Memory B cell (primary cell): Measurements from ENCODE around the gene ADAM29.
"Not testable (repeated sequence)": the region's sequence is repeated elsewhere in the genome, so short reads cannot be mapped to it uniquely, and the experiment has no call there.

ENCODE experiments used
- ATAC-seq: fragments of 150-1000 bp; cut with Tn5 transposase; 2 replicates; pipeline ENCODE4 v1.10.0; 2021; ENCODE audit warnings: low read depth, mild to moderate bottlenecking, moderate library complexity
- DNase-seq, 2 donors: peaks; one replicate each; pipeline ENCODE4 v3.0.0; 2022; ENCODE audit warnings: low spot score in 2 of 2
- H3K27ac Mint-ChIP-seq: one replicate; pipeline ENCODE4 v1.8.0; 2022; ENCODE audit warnings: mild to moderate bottlenecking, moderate library complexity, mixed read lengths
- H3K27me3 Mint-ChIP-seq: one replicate; pipeline ENCODE4 v1.8.0; 2022; ENCODE audit warnings: mixed read lengths
- H3K36me3 Mint-ChIP-seq: one replicate; pipeline ENCODE4 v1.8.0; 2022; ENCODE audit warnings: mild to moderate bottlenecking, mixed read lengths
- H3K4me1 Mint-ChIP-seq: one replicate; pipeline ENCODE4 v1.8.0; 2022; ENCODE audit warnings: mixed read lengths
- H3K4me3 Mint-ChIP-seq: one replicate; pipeline ENCODE4 v1.8.0; 2022; ENCODE audit warnings: mild to moderate bottlenecking, moderate library complexity, mixed read lengths
- H3K9me3 Mint-ChIP-seq: one replicate; pipeline ENCODE4 v1.8.0; 2022; ENCODE audit warnings: mixed read lengths

The ADAM29 gene

DNA sequence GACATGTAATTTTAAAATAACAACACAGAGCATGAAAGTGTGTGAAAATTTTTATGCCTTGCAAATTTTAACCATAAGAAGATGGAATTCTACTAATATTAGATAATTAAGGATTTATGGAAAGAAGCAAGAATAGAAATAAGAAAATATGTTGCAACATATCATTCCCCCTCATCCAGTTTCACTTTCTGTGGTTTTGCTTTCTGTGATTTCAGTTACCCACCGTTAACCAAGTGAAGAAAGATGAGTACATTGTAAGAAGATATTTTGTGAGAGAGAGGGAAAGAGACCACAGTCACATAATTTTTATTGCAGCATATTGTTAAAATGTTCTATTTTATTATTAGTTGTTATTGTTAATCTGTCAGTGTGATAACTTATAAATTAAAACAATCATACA is 77.9 kb downstream of the ADAM29 start:
- peaks cover 1% of the 10 kb centered on the region for H3K36me3 Mint-ChIP-seq

DNA sequence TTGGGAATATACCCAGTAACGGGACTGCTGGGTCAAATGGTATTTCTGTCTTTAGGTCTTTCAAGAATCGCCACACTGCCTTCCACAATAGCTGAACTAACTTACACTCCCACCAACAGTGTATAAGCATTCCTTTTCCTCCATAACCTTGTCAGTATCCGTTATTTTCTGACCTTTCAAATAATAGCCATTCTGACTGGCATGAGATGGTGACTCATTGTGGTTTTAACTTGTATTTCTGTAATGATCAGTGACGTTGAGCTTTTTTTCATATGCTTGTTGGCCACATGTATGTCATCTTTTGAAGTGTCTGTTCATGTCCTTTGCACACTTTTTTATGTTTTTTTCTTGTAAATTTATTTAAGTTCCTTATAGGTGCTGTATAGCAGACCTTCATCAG is 81.2 kb downstream of the ADAM29 start:
- Mint-ChIP-seq H3K9me3 (peaks cover 12% of the 10 kb centered on the region), H3K4me1 (peaks cover 6% of the 10 kb centered on the region), H3K36me3 (peaks cover 1% of the 10 kb centered on the region), H3K27me3 (no peaks in the 10 kb centered on the region), H3K27ac (no peak overlapping the region), H3K4me3 (no peak overlapping the region)
- DNase-seq (no peak), ATAC-seq (no peak)

More for the DNA sequence above, 77.9 kb downstream of the ADAM29 start:
- ATAC-seq: peak; percentile 34
- Mint-ChIP-seq H3K4me3 (no peak overlapping the region), H3K27me3 (no peaks in the 10 kb centered on the region), H3K27ac (no peak overlapping the region), H3K9me3 (peaks cover 6% of the 10 kb centered on the region), H3K4me1 (peaks cover 3% of the 10 kb centered on the region)
- DNase-seq: no peak

DNA sequence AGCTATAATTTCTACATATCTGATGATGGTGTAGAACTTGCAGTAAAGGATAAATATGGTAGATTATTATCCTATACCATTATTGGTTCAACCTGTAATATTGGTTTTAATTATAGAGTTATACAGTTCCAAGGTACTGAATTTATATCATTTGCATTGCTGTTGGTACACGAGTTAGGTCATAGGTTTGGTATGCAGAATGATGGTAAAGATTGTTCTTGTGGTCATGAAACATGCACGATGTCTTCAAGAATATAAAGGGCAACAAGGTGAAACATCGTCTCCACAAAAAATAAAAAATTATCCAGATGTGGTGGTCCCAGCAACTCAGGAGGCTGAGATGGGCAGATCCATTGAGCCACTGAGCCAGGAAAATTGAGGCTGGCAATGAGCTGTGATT is 99.6 kb downstream of the ADAM29 start:
- Mint-ChIP-seq H3K27ac (no peak overlapping the region), H3K4me3 (no peak overlapping the region), H3K36me3 (peaks cover 3% of the 10 kb centered on the region), H3K27me3 (no peaks in the 10 kb centered on the region), H3K9me3 (peaks cover 1% of the 10 kb centered on the region), H3K4me1 (peaks cover 3% of the 10 kb centered on the region)
- no peak for DNase-seq
- ATAC-seq: no peak

DNA sequence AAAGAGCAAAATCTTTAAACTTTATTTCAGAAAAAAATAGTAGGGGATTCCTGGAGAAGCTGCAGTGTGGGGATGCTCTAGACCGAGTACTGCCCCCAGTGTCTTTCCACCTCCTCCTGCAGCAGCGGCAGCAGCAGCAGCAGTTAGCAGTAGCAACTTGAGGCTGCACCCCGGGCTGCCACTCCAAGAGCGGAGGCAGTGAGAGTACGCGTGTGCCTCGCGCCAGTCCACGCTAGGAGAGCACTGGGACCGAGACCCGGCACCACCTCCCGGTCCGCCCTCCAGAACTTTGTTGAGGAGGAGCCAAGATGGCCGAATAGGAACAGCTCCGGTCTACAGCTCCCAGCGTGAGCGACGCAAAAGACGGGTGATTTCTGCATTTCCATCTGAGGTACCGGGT is 101.3 kb downstream of the ADAM29 start:
- not testable (repeated sequence) for H3K9me3 Mint-ChIP-seq, ATAC-seq, H3K27ac Mint-ChIP-seq, DNase-seq, H3K4me1 Mint-ChIP-seq, H3K27me3 Mint-ChIP-seq, H3K4me3 Mint-ChIP-seq, H3K36me3 Mint-ChIP-seq
